LNCaP clone FGC (cell line): ENCODE results near the gene INPP4A.
"Not testable (repeated sequence)": the region's sequence is repeated elsewhere in the genome, so short reads cannot be mapped to it uniquely, and the experiment has no call there.

Experiments
- DNase-seq: peaks from one replicate; pipeline ENCODE4 v3.0.0-alpha.2; 2011; ENCODE audit warnings: low read depth
- H3K4me3 ChIP-seq: 2 replicates; pipeline ENCODE4 v1.5.1; 2011; ENCODE audit warnings: mild to moderate bottlenecking, low read depth, low read length, control low read depth
- CTCF ChIP-seq: IDR thresholded peaks from 2 replicates; pipeline ENCODE4 v1.5.1; 2012; ENCODE audit warnings: mild to moderate bottlenecking; ENCODE audit not compliant: control insufficient read depth, insufficient read depth; ENCODE audit errors: extremely low read depth

Gene INPP4A

GRCh38 chr2:98405301-98405700 lies 39.4 kb upstream of the INPP4A start:
- no peak overlapping the region for H3K4me3 ChIP-seq
- no peak for DNase-seq
- TF ChIP-seq CTCF: no peak

DNA sequence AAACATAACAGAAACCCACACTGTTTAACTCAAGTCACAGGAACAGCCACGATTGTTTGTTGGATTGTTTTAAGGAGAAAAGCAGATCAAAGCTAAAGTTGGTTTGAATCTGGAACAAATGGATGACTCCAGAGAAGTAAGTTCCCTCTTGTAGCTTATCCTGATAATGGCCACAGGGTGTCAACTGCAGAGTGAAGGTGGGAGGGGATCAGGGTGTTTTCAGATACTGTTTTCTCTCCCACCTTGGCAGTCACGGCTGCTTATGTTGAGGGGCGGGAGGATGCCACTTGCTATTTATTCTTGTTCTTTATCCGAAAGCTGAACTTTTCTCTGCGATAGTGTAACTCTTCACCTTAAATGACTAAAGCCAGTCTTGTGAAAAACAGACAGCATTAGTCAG lies 36.5 kb upstream of the INPP4A start:
- no peak for DNase-seq
- H3K4me3 ChIP-seq: no peak overlapping the region
- no peak for TF ChIP-seq CTCF

GRCh38 chr2:98412751-98413458 lies 31.8 kb upstream of the INPP4A start:
- TF ChIP-seq CTCF: peak; percentile 54
- peak; percentile 23 for DNase-seq
- H3K4me3 ChIP-seq: no peak overlapping the region

- not testable (repeated sequence) for H3K4me3 ChIP-seq, DNase-seq
These were observed 30.4 kb upstream of the INPP4A start for GRCh38 chr2:98414246-98414645.

DNA sequence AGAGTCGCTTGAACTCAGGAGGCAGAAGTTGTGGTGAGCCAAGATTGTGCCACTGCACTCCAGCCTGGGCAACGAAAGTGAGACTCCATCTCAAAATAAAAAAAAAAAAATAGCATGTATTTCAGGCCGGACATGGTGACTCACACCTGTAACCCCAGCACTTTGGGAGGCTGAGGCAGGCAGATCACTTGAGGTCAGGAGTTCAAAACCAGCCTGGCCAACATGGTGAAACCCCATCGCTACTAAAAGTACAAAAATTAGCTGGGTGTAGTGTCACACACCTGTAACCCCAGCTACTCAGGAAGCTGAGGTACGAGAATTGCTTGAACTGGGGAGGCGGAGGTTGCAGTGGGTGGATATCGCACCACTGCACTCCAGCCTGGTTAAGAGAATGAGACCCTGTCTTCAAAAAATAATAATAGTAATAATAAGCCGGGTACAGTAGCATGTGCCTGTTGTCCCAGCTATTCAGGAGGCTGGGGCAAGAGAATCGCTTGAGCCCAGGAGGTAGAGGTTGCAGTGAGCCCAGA lies 28.9 kb upstream of the INPP4A start:
- H3K4me3 ChIP-seq, DNase-seq: not testable (repeated sequence)

DNA sequence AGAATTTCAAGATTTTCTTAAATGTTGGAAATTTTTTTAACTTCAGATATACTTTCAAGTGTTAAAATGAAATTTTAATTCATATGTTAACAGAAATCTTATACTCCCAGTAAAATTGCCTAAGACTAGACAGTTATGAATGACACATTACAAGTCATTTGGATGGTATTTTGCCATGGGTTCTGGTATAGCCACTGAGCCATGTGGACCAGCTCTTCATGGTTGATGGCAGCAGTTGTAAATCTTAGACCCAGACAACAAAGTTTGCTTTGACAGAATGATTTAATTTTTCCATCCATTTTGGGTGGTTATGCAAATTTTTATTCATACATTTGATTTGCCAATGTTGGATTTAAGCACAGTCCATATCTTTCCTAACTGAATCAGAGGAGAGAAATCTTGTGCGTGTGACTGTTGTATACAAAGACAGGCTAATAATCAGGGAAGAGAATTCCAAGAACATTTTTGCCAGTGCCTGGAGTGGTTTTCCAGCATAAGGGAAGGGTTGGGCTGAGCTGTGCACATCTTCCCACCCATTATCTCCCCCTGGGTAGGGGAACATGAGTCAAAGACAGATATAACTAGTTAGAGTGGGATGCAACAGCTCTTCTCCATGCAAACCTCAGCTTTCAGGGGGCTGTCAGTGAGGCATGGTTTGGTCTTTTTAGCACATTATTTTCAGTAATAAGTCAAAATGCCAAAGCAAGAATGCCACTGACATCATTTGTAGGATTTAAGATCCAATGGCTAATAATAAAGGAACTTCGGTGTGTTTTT lies 28.1 kb upstream of the INPP4A start:
- no peak for DNase-seq
- no peak for TF ChIP-seq CTCF
- H3K4me3 ChIP-seq: no peak overlapping the region

GRCh38 chr2:98419544-98419943 lies 25.1 kb upstream of the INPP4A start:
- TF ChIP-seq CTCF: no peak
- no peak for DNase-seq
- no peak overlapping the region for H3K4me3 ChIP-seq
